Stomach (tissue), 4 donors: Measurements from ENCODE around the gene FXYD3.

Experiments used
- CTCF ChIP-seq, 7 experiments: fragments of 450-650 bp in 4 of 7; fragments of 200-600 bp in 3 of 7; sonication (generic) in 3 of 7; IDR thresholded peaks; one replicate each; pipeline ENCODE4 v1.5.1; 2016 to 2019; ENCODE audit warnings: antibody characterized with exemption in 7 of 7, control low read depth in 2 of 7, mild to moderate bottlenecking in 1 of 7
- EP300 ChIP-seq: sonication (generic); formaldehyde crosslinking; IDR thresholded peaks from one replicate; pipeline ENCODE4 v1.6.1; 2017; ENCODE audit warnings: antibody characterized with exemption
- POLR2A ChIP-seq, 4 donors: fragments of 450-650 bp; IDR thresholded peaks; one replicate each; pipeline ENCODE4 v1.6.1; 2016; ENCODE audit warnings: antibody characterized with exemption in 4 of 4, control low read depth in 2 of 4, mild to moderate bottlenecking in 1 of 4, moderate library complexity in 1 of 4
- POLR2AphosphoS5 ChIP-seq, 3 donors: sonication (generic); formaldehyde crosslinking; IDR thresholded peaks; one replicate each; pipeline ENCODE4 v1.6.1; 2016; ENCODE audit warnings: antibody characterized with exemption in 3 of 3

GRCh38 chr19:35165200-35166058, 49.8 kb downstream of the FXYD3 start:
- TF ChIP-seq EP300 (no peak), POLR2A (IDR thresholded peaks at IDR 0.05) (no peak), CTCF (IDR thresholded peaks at IDR 0.05) (no peak), POLR2AphosphoS5 (IDR thresholded peaks at IDR 0.05) (no peak)
